GM12878 (cell line): Measurements from ENCODE around the gene HECTD4. TPM values are rescaled to one million over a fixed set of nuclear protein-coding genes. Genes with fewer than 3 reads are reported as not detected.

ENCODE experiments used
- ATAC-seq: fragments of 200-7000 bp; cut with Tn5 transposase; 3 replicates; pipeline ENCODE4 v1.9.1; 2020; ENCODE audit warnings: mild to moderate bottlenecking, moderate library complexity
- BruUV-seq: library from RNA; stranded (reverse); fragments of 400-500 nt; replicated peaks from 2 replicates; lab custom pipeline; 2021; lab: Mats Ljungman, UMichigan
- CTCF ChIA-PET: fragments of 300-600 bp; sonication (Branson Sonifier 250); formaldehyde crosslinking; extraction: SDS; loops from one replicate; lab custom pipeline; 2021; ENCODE audit warnings: inconsistent platforms; lab: Yijun Ruan, JAX
- POLR2A ChIA-PET: fragments of 350-600 bp; formaldehyde crosslinking; extraction: SDS; loops from one replicate; lab custom pipeline; 2021; ENCODE audit warnings: inconsistent platforms; lab: Charles Lee
- RAD21 ChIA-PET: fragments of 300-600 bp; sonication (Branson Sonifier 250); formaldehyde crosslinking; loops from one replicate; lab custom pipeline; 2023; ENCODE audit warnings: antibody characterized with exemption; ENCODE audit not compliant: unreplicated experiment; lab: Charles Lee
- SMC1A ChIA-PET: fragments of 300-600 bp; sonication (Branson Sonifier 250); formaldehyde crosslinking; loops from one replicate; lab custom pipeline; 2023; ENCODE audit not compliant: unreplicated experiment, uncharacterized antibody; lab: Charles Lee
- DNase-seq: peaks from one replicate; pipeline ENCODE4 v3.0.0-alpha.2; 2011; ENCODE audit warnings: low read depth, low spot score
- FAIRE-seq: peaks from 3 replicates; lab custom pipeline; 2011; peaks lifted over from hg19 to GRCh38; lab: Jason Lieb, UNC
- H2AFZ ChIP-seq: 2 replicates; pipeline ENCODE4 v1.6.0; 2011; ENCODE audit warnings: low read depth, low read length, control low read depth; ENCODE audit not compliant: control insufficient read depth
- H3K27ac ChIP-seq: 2 replicates; pipeline ENCODE4 v1.5.1; 2011; ENCODE audit warnings: control low read depth; ENCODE audit not compliant: control insufficient read depth, insufficient read depth
- H3K27me3 ChIP-seq, 2 experiments: replicated peaks in 1 of 2; 2 replicates each; pipeline versions ENCODE4 v1.6.0 to v1.6.1; 2011; ENCODE audit warnings: low read length in 1 of 2; ENCODE audit not compliant: control insufficient read depth in 2 of 2, insufficient read depth in 2 of 2
- H3K36me3 ChIP-seq, 2 experiments: 2 replicates each; pipeline ENCODE4 v1.5.1; 2011; ENCODE audit warnings: low read length in 1 of 2; ENCODE audit not compliant: control insufficient read depth in 2 of 2, insufficient read depth in 2 of 2
- H3K4me1 ChIP-seq: 2 replicates; pipeline ENCODE4 v1.6.1; 2011; ENCODE audit warnings: mild to moderate bottlenecking, low read length, moderate library complexity, mixed read lengths; ENCODE audit not compliant: control insufficient read depth, insufficient read depth
- H3K4me2 ChIP-seq: 2 replicates; pipeline ENCODE4 v1.6.0; 2011; ENCODE audit warnings: control low read depth; ENCODE audit not compliant: control insufficient read depth, insufficient read depth
- H3K4me3 ChIP-seq: fragments of 200-600 bp; sonication (generic); 2 replicates; pipeline ENCODE4 v1.5.1; 2016
- H3K79me2 ChIP-seq: 2 replicates; pipeline ENCODE4 v1.6.0; 2011; ENCODE audit warnings: low read length; ENCODE audit not compliant: control insufficient read depth, insufficient read depth
- H3K9ac ChIP-seq: 2 replicates; pipeline ENCODE4 v1.8.0; 2011; ENCODE audit warnings: low read length, control low read depth, mixed read lengths; ENCODE audit not compliant: control insufficient read depth, insufficient read depth
- H3K9me3 ChIP-seq: replicated peaks from 3 replicates; pipeline ENCODE4 v1.5.1; 2011; ENCODE audit warnings: mild to moderate bottlenecking, low read length; ENCODE audit not compliant: control insufficient read depth, insufficient read depth
- H4K20me1 ChIP-seq: 2 replicates; pipeline ENCODE4 v1.6.0; 2011; ENCODE audit not compliant: control insufficient read depth, insufficient read depth
- CREB1 ChIP-seq: IDR thresholded peaks from 2 replicates; pipeline ENCODE4 v1.6.1; 2012; ENCODE audit warnings: low read depth, mild to moderate bottlenecking, inconsistent platforms
- E2F4 ChIP-seq: IDR thresholded peaks from 2 replicates; pipeline ENCODE4 v1.6.1; 2012; ENCODE audit warnings: low read depth, low read length, improper control_type of control experiment
- E4F1 ChIP-seq: fragments of 450-650 bp; IDR thresholded peaks from 2 replicates; pipeline ENCODE4 v1.6.1; 2018; ENCODE audit warnings: borderline replicate concordance, mild to moderate bottlenecking; ENCODE audit not compliant: partially characterized antibody
- EP300 ChIP-seq, 2 experiments: fragments of 150-350 bp in 1 of 2; IDR thresholded peaks; 2 replicates each; pipeline ENCODE4 v1.6.1; 2011 to 2012; ENCODE audit warnings: low read depth in 2 of 2, low read length in 2 of 2, borderline replicate concordance in 1 of 2, improper control_type of control experiment in 1 of 2, inconsistent platforms in 1 of 2; ENCODE audit not compliant: control insufficient read depth in 1 of 2
- FOXM1 ChIP-seq: IDR thresholded peaks from 2 replicates; pipeline ENCODE4 v1.6.1; 2012; ENCODE audit warnings: low read depth, mild to moderate bottlenecking, inconsistent platforms, low read length, moderate library complexity
- MEF2A ChIP-seq: IDR thresholded peaks from 2 replicates; pipeline ENCODE4 v1.6.1; 2011; ENCODE audit warnings: low read depth, mild to moderate bottlenecking, low read length, moderate library complexity; ENCODE audit not compliant: insufficient read depth
- RAD21 ChIP-seq: IDR thresholded peaks from 2 replicates; pipeline ENCODE4 v1.6.1; 2011; ENCODE audit warnings: mild to moderate bottlenecking, low read depth, low read length, moderate library complexity; ENCODE audit not compliant: insufficient read depth
- REST ChIP-seq: IDR thresholded peaks from 2 replicates; pipeline ENCODE4 v1.6.1; 2012; ENCODE audit warnings: mild to moderate bottlenecking, low read depth, low read length
- STAT3 ChIP-seq: IDR thresholded peaks from 2 replicates; pipeline ENCODE4 v1.6.1; 2011; ENCODE audit warnings: low read depth, low read length, improper control_type of control experiment
- SUPT20H ChIP-seq: IDR thresholded peaks from 2 replicates; pipeline ENCODE4 v1.6.1; 2011; ENCODE audit warnings: low read depth, mild to moderate bottlenecking, low read length, moderate library complexity, borderline replicate concordance; ENCODE audit not compliant: control insufficient read depth
- WRNIP1 ChIP-seq: IDR thresholded peaks from 2 replicates; pipeline ENCODE4 v1.6.1; 2011; ENCODE audit warnings: low read depth, low read length, improper control_type of control experiment, borderline replicate concordance
- ZZZ3 ChIP-seq: IDR thresholded peaks from 2 replicates; pipeline ENCODE4 v1.6.1; 2011; ENCODE audit warnings: low read depth; ENCODE audit not compliant: control insufficient read depth, insufficient read length
- WGBS: methylation state at CpG from one replicate; pipeline ENCODE4 v1.1.6; 2016; ENCODE audit warnings: low lambda C conversion rate; ENCODE audit not compliant: insufficient replicate concordance, insufficient coverage; ENCODE audit errors: missing lambda C conversion rate; 5-methylcytosine and 5-hydroxymethylcytosine counted together
- in situ Hi-C: fragments of 300-500 bp; cut with MboI; formaldehyde crosslinking; loops from 9 replicates; pipeline ENCODE4 v1.14.3; 2018; ENCODE audit warnings: mixed read lengths
- intact Hi-C: fragments of 100-400 bp; cut with micrococcal nuclease; formaldehyde crosslinking; loops from one replicate; pipeline ENCODE4 v1.14.2; 2022; ENCODE audit not compliant: unreplicated experiment
- polyA plus RNA-seq, 11 experiments: library from polyadenylated mRNA; depleted of rRNA in 4 of 11; unstranded in 6 of 11; stranded (reverse) in 5 of 11; fragments of >200 nt; fragmentation: Nextera tagmentation in 4 of 11; fragmentation: Illumina TruSeq in 1 of 11; extraction: Ambion mirVana in 4 of 11; extraction: Trizol in 1 of 11; gene quantifications; 1 replicate in 1 of 11; 2 replicates in 10 of 11; pipeline versions ENCODE4 v1.2.1 to v1.2.3, GENCODE V29; 2011 to 2016; ENCODE audit warnings: inconsistent platforms in 2 of 11, missing spikeins in 2 of 11, low read depth in 1 of 11
- total RNA-seq, 4 experiments: library from RNA; depleted of rRNA in 3 of 4; stranded (reverse); fragments of >200 nt in 3 of 4; fragmentation: Illumina TruSeq in 1 of 4; extraction: Trizol in 1 of 4; gene quantifications; 2 replicates each; pipeline versions ENCODE4 v1.2.1 to v1.2.3, GENCODE V29; 2013 to 2021

The HECTD4 gene
- total and polyA plus RNA-seq, 10 of the 15 experiments (the other 5 are each of a cell fraction or from before 2014, with no cell fraction given), result 5.8 to 43.9 (median 17.9) TPM

- TF ChIP-seq E4F1 (no peak), E2F4 (no peak), WRNIP1 (no peak), STAT3 (no peak), SUPT20H (no peak), ZZZ3 (no peak)
Observed at GRCh38 chr12:112314981-112315380, 67.2 kb downstream of the HECTD4 start (continued).

- DNase-seq (no peak), FAIRE-seq (no peak), ATAC-seq (peak; percentile 71)
- ChIA-PET RAD21 (interaction anchor here (0.8 to 1.1 kb wide), 2 partner anchors 12 to 78 kb away, joined by 3 to 4 read pairs; no protein-coding TSS in a partner anchor), SMC1A (interaction anchor here (1.0 to 2.3 kb wide), 3 partner anchors 12 to 62 kb away, joined by 3 to 8 read pairs (median 3); no protein-coding TSS in a partner anchor), CTCF (interaction anchor here (0.8 to 1.5 kb wide), 3 partner anchors 13 to 92 kb away, joined by 3 to 6 read pairs (median 3); no protein-coding TSS in a partner anchor), POLR2A (no interaction called here)
- in situ Hi-C loops (no loop called here), intact Hi-C loops (loop anchor here (5.0 kb wide), 1 partner anchor 38 kb away; no protein-coding TSS in a partner anchor)
- Histone ChIP-seq H4K20me1 (no peaks in the 10 kb centered on the region), H3K36me3 (peaks cover 2 to 8% of the 10 kb centered on the region in 2 experiments), H3K79me2 (no peaks in the 10 kb centered on the region; the same call in 1 of the 2 replicates), H3K4me2 (no peak overlapping the region), H3K27me3 (no peaks in the 10 kb centered on the region), H3K9me3 (no peaks in the 10 kb centered on the region), H3K4me3 (no peak overlapping the region), H3K27ac (no peak overlapping the region; the same call in 1 of the 2 replicates), H2AFZ (no peak overlapping the region), H3K4me1 (peaks cover 13% of the 10 kb centered on the region), H3K9ac (no peak overlapping the region)
- 17% methylated on average over 2 of the region's 2 CpGs for WGBS
- BruUV-seq, result no TSS peak
- peak; percentile 5; the same call in 1 of the 2 replicates for TF ChIP-seq RAD21
- TF ChIP-seq REST, result no peak
- TF ChIP-seq CREB1, result peak; percentile 79
- TF ChIP-seq FOXM1, result 0 out of 2 replicates have a peak, but pooled peaks have one; percentile 66
- TF ChIP-seq MEF2A, result 0 out of 2 replicates have a peak, but pooled peaks have one; percentile 7
- peak in 1 of 2 experiments; percentile 21; a peak in 1 of 4 replicates for TF ChIP-seq EP300 (IDR thresholded peaks at IDR 0.05; ENCODE audit: borderline replicate concordance in 1 of 2, control insufficient read depth in 1 of 2, low read depth in 2 of 2, low read length in 2 of 2)
Observed at GRCh38 chr12:112309797-112310196, 72.4 kb downstream of the HECTD4 start.
